NOMO-1 treated with dmso at 0.1 percent for 144 hours (cell line): ENCODE measurements around the gene ZFPM1.

ENCODE experiments used
- DNase-seq: peaks from one replicate; lab custom pipeline; 2025; ENCODE audit not compliant: unreplicated experiment; lab: John Stamatoyannopoulos, UW

Gene ZFPM1

DNA sequence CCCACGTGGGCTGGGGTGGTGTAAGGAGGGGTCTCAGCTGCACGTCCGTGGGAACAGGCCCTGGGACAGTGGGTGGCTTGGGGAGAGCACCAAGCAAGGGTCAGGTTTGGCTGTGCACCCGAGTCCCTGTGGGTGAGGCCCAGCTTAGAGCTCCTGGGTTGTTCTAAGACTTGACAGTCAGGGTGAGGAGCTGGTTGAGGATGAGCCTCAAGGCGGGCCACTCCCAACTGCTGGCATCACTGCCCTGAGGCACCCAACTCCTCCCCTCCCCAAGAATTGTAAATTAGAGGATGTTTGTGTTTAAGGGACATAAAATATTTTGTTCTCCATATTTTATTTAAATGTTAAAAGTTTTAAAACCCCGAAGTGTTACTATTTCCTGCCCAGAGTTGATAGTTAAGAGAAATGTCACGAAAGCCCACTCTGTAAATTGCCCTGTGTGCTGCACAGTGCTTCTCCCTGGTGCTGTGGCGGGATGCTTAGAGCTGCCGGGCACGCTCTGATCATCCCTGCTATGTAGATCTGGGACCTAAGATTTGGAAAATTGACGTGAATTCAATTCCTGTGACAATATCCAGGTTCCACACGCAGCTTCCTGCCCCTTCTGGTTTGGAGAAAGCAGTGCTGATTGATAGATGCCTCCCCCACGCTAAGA is 133.0 kb downstream of the ZFPM1 start:
- no peak for DNase-seq
